Spleen (tissue), 11 donors: ENCODE results near the gene XIAP. TPM values are rescaled to one million over a fixed set of nuclear protein-coding genes. Genes with fewer than 3 reads are reported as not detected.

Experiments used
- DNase-seq: peaks from one replicate; pipeline ENCODE4 v3.0.0-alpha.2; 2020
- H3K27ac ChIP-seq, 8 donors: fragments of 200-600 bp; sonication (generic) in 7 of 8; 1 replicate in 4 of 8; 2 replicates in 4 of 8; pipeline versions ENCODE4 v1.5.0 to v1.8.0; 2016 to 2021; ENCODE audit warnings: inconsistent platforms in 4 of 8, mild to moderate bottlenecking in 4 of 8, moderate library complexity in 1 of 8
- H3K27me3 ChIP-seq, 7 donors: fragments of 200-600 bp; sonication (generic) in 6 of 7; replicated peaks in 1 of 7; 1 replicate in 4 of 7; 2 replicates in 3 of 7; pipeline versions ENCODE4 v1.5.0 to v1.8.0; 2016 to 2021; ENCODE audit warnings: inconsistent platforms in 3 of 7, mild to moderate bottlenecking in 1 of 7
- H3K36me3 ChIP-seq, 6 donors: fragments of 200-600 bp; sonication (generic) in 5 of 6; 1 replicate in 4 of 6; 2 replicates in 2 of 6; pipeline versions ENCODE4 v1.5.0 to v1.8.0; 2016 to 2021; ENCODE audit warnings: inconsistent platforms in 2 of 6
- H3K4me1 ChIP-seq, 6 donors: fragments of 200-600 bp; sonication (generic) in 5 of 6; 1 replicate in 3 of 6; 2 replicates in 3 of 6; pipeline versions ENCODE4 v1.5.0 to v1.8.0; 2016 to 2021; ENCODE audit warnings: inconsistent platforms in 3 of 6
- H3K4me3 ChIP-seq, 8 donors: fragments of 200-600 bp; sonication (generic) in 7 of 8; 1 replicate in 4 of 8; 2 replicates in 4 of 8; pipeline versions ENCODE4 v1.5.0 to v1.8.0; 2016 to 2021; ENCODE audit warnings: inconsistent platforms in 4 of 8, mild to moderate bottlenecking in 4 of 8, moderate library complexity in 2 of 8
- H3K9me3 ChIP-seq, 8 donors: fragments of 200-600 bp; sonication (generic) in 7 of 8; 1 replicate in 4 of 8; 2 replicates in 4 of 8; pipeline versions ENCODE4 v1.5.0 to v1.8.0; 2016 to 2021; ENCODE audit warnings: inconsistent platforms in 4 of 8
- CTCF ChIP-seq, 11 experiments: fragments of 200-600 bp in 7 of 11; fragments of 450-650 bp in 4 of 11; sonication (generic) in 4 of 11; IDR thresholded peaks in 8 of 11; conservative IDR thresholded peaks in 3 of 11; 1 replicate in 7 of 11; 2 replicates in 4 of 11; pipeline versions ENCODE4 v1.4.0 to v1.8.0; 2016 to 2021; ENCODE audit warnings: antibody characterized with exemption in 11 of 11, inconsistent platforms in 4 of 11, mild to moderate bottlenecking in 1 of 11
- POLR2A ChIP-seq, 3 donors: fragments of 450-650 bp; IDR thresholded peaks; one replicate each; pipeline ENCODE4 v1.5.1; 2017; ENCODE audit warnings: antibody characterized with exemption in 3 of 3, mild to moderate bottlenecking in 1 of 3
- POLR2AphosphoS5 ChIP-seq, 3 donors: sonication (generic); formaldehyde crosslinking; IDR thresholded peaks; one replicate each; pipeline ENCODE4 v1.5.1; 2017; ENCODE audit warnings: antibody characterized with exemption in 3 of 3
- WGBS, 5 donors: extraction: QIAGEN DNeasy Blood & Tissue Kit in 3 of 5; methylation state at CpG; one replicate each; pipeline versions ENCODE4 v1.1.5 to v1.1.7; 2013 to 2018; 5-methylcytosine and 5-hydroxymethylcytosine counted together
- intact Hi-C: fragments of 100-400 bp; cut with DNase I; formaldehyde crosslinking; loops from one replicate; pipeline ENCODE4 v1.15.0; 2023; ENCODE audit warnings: low total_unique reads
- polyA plus RNA-seq, 3 donors: library from polyadenylated mRNA; stranded (reverse); fragments of 200-250 nt; gene quantifications; one replicate each; pipeline ENCODE4 v1.2.1, GENCODE V29; 2013
- total RNA-seq, 7 donors: library from RNA; depleted of rRNA in 3 of 7; stranded (reverse); fragments of >200 nt in 3 of 7; fragmentation: NEBNext Ultra II Directional in 4 of 7; extraction: Animal tissue kit (Norgen Biotek cat#: 25700) in 4 of 7; gene quantifications; one replicate each; pipeline versions ENCODE4 v1.1.0 to v1.2.1, GENCODE V29; 2016 to 2021
- donor health status: healthy with polysubstance abuse.
- donor health status: DM: no; HTN: no; CAD: no; lungs with moderate emphysema.
- donor health status: DM: no; HTN: no; CAD: no.
- donor health status: Bipolar disorder and iron deficiency.
- donor health status: healthy.
- donor health status: DM: no; HTN: no; CAD: no.
- donor health status: DM: yes; HTN: yes; CAD: no.

XIAP gene
- total and polyA plus RNA-seq, 10 donors = 4.7 to 67.0 (median 44.0) TPM

- H3K27me3 ChIP-seq = no peaks in the 10 kb centered on the region
- H3K4me3 ChIP-seq = peak overlapping the region; percentile 48 to 77 (median 63)
- intact Hi-C loops = no loop called here
- peak overlapping the region; percentile 96 to 99 (median 97) for H3K27ac ChIP-seq
- 0 to 35% (median 1%) methylated on average over 10 to 15 of the region's 15 CpGs for WGBS, 5 donors
- H3K9me3 ChIP-seq = no peaks in the 10 kb centered on the region
- no peak for DNase-seq
- TF ChIP-seq POLR2A (IDR thresholded peaks at IDR 0.05) = no peak
- TF ChIP-seq POLR2AphosphoS5 (IDR thresholded peaks at IDR 0.05) = no peak
- no peak for TF ChIP-seq CTCF (IDR thresholded peaks at IDR 0.05 in 8 of 11, conservative IDR thresholded peaks at IDR 0.05 in 3 of 11)
- H3K4me1 ChIP-seq = peaks cover 3 to 42% (median 16%) of the 10 kb centered on the region in 6 donors
- H3K36me3 ChIP-seq = no peaks in the 10 kb centered on the region
Measured at GRCh38 chrX:123859409-123859845, 426 bp upstream of the XIAP start.

GRCh38 chrX:123860983-123861382, 1.1 kb downstream of the XIAP start:
- TF ChIP-seq POLR2A (IDR thresholded peaks at IDR 0.05) = no peak
- WGBS, 5 donors = 2 to 44% (median 4%) methylated on average over 4 of the region's 4 CpGs
- intact Hi-C loops = no loop called here
- Histone ChIP-seq H3K4me1 (peaks cover 3 to 42% (median 16%) of the 10 kb centered on the region in 6 donors), H3K27ac (peak overlapping the region; percentile 96 to 99 (median 97)), H3K4me3 (peak overlapping the region; percentile 48 to 77 (median 63)), H3K36me3 (no peaks in the 10 kb centered on the region), H3K27me3 (no peaks in the 10 kb centered on the region), H3K9me3 (no peaks in the 10 kb centered on the region)
- DNase-seq = no peak

- Histone ChIP-seq H3K4me3 (no peak overlapping the region), H3K27ac (peak overlapping the region in 4 of 8 donors; percentile 39 to 69 (median 62)), H3K36me3 (peaks cover 0 to 5% (median 0%) of the 10 kb centered on the region in 6 donors), H3K9me3 (no peaks in the 10 kb centered on the region), H3K27me3 (no peaks in the 10 kb centered on the region), H3K4me1 (peaks cover 3 to 68% (median 32%) of the 10 kb centered on the region in 6 donors)
- 79 to 95% (median 88%) methylated on average over 1 of the region's 1 CpG for WGBS, 5 donors
- TF ChIP-seq POLR2AphosphoS5 (IDR thresholded peaks at IDR 0.05) = no peak
- no peak for TF ChIP-seq POLR2A (IDR thresholded peaks at IDR 0.05)
- no peak for TF ChIP-seq CTCF (IDR thresholded peaks at IDR 0.05 in 8 of 11, conservative IDR thresholded peaks at IDR 0.05 in 3 of 11)
- DNase-seq = no peak
- intact Hi-C loops = no loop called here
Measured at GRCh38 chrX:123869488-123869887, 9.6 kb downstream of the XIAP start.

- Histone ChIP-seq H3K36me3 (peaks cover 0 to 5% (median 0%) of the 10 kb centered on the region in 6 donors), H3K4me1 (peaks cover 3 to 72% (median 33%) of the 10 kb centered on the region in 6 donors), H3K27me3 (no peaks in the 10 kb centered on the region), H3K27ac (peak overlapping the region in 4 of 8 donors; percentile 31 to 69 (median 61)), H3K4me3 (no peak overlapping the region), H3K9me3 (no peaks in the 10 kb centered on the region)
- TF ChIP-seq POLR2A (IDR thresholded peaks at IDR 0.05) = no peak
- TF ChIP-seq CTCF (IDR thresholded peaks at IDR 0.05 in 8 of 11, conservative IDR thresholded peaks at IDR 0.05 in 3 of 11) = no peak
- no peak for TF ChIP-seq POLR2AphosphoS5 (IDR thresholded peaks at IDR 0.05)
- DNase-seq = no peak
- intact Hi-C loops = no loop called here
- WGBS, 5 donors = 50 to 65% (median 52%) methylated on average over 2 of the region's 2 CpGs
Measured at GRCh38 chrX:123871309-123871708, 11.5 kb downstream of the XIAP start.
